GM21390 (cell line): Measurements from ENCODE around the gene PPP2CA.
A peak's percentile ranks its signal among the peaks of the same experiment; 100 is the strongest.

ENCODE experiments used
- ATAC-seq: cut with Tn5 transposase; IDR thresholded peaks from one replicate; pipeline ENCODE4 v1.9.1; 2021; ENCODE audit not compliant: unreplicated experiment

Gene PPP2CA

DNA sequence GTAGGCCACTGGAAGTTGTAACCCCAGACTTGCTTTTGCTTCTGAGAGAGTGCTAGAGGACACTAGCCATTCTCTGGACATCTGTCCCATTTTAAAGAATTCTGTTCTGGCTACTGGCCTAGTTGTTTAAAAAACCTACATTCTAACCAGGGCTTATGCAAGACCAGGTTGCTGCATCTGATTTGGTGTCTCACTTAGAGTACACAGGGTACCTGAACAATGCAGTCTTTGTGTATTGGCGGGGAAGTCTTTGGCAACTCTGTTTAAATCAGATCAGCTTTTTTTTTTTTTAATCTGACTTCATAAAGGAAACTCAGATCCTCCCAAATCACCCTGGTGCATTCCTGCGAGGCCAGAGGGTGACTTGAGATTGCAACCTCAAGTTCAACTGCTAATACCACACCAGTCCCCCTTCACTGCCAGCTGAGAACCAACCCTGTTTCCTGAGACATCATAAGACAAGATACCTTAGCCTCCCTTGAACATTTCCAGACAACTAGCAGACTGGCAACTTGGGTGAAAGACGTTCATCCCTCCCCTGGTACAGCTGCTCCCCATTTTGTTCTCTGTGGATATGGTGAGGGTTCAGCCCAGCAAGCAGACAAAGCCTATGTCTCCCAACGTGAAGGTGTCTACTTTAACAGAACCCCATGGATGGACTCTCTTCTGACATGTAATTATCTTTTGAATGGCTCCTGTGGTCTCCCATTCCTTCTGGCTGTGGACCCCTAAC lies 76.1 kb downstream of the PPP2CA start:
- no peak for ATAC-seq

DNA sequence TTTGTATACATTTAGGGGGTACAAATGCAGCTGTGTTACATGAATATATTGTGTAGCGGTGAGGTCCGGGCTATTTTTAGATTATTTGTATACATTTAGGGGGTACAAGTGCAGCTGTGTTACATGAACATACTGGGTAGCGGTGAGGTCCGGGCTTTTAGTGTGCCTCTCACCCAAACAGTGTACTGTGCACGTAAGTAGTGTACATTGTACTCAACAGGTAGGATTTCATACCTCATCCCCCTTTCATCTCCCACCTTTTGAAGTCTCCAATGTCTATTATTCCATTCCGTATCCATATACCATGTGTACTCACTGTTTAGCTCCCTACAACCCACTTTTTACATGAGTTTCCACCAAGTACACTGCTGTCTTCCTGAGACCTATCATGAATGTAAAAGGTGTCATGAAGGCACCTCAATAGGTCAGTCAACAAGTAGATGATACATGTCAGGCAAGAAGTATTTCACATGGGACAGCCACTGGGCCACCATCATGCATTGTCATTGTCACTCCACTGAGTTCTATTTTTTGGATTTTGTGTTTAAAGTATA lies 76.8 kb downstream of the PPP2CA start:
- no peak for ATAC-seq

DNA sequence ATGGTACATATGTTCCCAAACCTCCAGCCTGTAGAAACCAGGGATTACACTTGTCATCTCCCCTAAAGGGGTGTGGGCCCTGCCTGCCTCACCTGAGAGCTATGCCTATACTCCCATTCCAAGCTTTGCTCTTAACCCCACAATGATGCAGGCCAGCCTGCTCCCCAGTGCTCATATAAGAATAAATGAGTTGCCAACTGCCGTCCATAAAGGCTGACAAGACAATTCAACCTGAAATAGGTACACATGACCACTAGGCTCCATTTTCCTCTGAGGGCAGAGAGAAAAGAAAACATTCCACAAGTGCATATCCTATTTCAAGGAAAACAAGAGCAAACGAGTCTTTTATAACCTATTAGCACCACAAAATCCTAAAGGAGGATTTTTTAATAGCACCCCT lies 77.6 kb downstream of the PPP2CA start:
- ATAC-seq, result no peak

DNA sequence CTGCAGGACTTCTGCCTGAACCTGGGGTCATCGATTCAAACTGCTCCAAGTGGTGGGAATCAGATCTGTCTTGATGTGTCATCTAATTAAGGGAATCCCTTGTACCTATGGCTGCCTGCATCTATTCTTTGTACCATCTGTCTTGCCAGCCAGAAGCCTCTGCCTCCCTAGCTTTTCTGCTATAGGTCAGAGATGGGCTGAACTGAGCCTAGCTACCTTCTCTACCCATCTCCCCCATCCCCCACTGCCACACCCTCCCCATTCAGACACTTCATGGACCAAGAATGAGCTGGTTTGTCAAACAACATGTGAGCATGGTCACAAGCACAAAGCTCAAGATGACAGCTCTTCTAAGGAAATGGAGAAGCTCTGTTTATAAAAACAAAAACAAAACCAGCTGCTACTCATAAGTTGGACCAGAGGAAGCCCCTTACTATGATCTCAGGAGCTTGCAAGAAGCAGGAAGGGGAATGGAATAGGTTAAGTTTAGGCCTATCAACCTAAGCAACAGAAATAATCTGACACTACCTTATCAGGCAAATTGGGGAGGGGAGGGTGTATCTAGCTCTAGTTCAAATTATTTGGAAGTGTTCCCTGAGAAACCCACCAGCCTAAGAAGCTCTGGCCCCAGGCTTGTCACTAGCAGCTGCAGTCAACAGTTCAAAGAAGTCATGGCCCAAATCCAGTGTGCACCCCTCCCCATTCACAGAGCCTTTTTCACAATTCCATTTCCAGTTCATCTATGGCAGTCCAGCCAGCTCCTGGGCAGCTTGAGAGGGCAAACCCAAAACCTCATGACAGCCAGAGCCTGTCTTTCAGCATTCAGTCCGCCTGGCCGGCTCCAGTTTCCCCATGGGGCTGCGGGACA lies 79.0 kb downstream of the PPP2CA start:
- ATAC-seq, result no peak

DNA sequence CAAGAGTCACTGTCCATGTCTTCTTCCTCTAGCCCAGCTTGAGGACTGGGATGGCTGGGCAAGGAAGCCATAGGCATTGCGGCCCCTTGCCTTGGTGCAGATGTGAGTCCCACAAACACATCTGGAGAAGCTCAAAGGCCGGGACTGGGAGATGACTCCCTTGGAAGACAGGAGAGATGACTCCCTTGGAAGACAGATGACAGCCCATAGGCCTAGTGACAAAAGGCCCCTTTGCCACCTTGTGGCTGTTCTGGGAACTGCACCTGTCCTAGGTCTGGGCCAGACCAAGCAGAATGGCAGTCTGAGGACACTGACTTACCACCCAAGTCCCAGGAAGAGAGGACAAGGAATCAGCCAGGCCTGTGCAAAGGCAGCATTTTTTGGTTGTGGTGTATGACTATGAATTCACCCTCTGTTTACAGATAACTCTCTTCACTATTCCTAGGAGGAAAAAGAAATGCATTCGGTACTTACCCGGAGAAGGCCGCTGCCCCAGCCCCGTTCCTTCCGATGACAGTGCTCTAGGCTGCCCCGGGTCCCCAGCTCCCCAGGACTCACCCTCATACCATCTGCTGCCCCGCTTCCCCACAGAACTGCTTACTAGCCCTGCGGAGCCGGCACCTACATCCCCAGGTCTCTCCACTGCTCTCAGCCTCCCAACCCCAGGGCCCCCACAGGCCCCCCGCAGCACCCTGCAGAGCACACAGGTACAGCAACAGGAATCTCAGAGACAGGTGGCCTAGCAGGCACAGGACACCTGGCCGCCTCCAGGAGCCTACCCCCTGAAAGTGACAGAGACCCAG lies 79.9 kb downstream of the PPP2CA start:
- ATAC-seq, result peak; percentile 65

DNA sequence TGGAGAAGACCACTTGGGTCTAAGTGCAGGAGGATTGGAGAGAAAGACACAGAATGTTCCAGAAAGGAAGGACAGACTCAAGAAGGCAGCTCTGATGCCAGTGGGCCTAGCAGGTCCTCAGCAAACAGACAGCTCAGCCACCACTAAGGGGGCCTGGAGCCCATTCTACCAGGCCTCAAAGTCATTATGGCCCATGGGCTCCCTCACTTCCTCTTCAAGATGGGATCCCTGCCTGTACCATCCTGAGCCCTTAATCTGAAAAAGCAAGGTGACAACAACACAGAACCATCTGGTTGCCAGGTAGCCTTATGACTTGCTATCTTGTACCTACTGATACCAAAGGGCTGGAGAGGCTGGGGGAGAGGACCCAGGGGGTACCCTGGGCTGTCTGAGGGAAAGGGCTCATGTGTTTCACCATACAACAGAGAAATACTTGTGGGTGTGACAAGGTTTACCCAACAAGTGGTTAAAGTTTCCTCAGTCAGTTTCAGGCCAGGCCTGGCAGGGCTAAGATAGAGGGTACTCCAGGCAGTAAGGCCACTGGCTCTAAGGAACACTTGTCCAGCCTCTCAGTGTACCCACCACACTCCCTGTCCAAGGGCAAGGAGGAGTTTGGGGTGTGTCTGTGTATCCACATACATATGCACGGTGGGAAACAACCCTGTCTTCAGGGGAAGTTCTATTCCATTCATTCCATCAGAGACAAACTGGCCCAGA lies 80.7 kb downstream of the PPP2CA start:
- no peak for ATAC-seq
